A673 (cell line): ENCODE data around the gene LRRC71. TPM values are rescaled to one million over a fixed set of nuclear protein-coding genes. Genes with fewer than 3 reads are reported as not detected.

ENCODE experiments used
- BruUV-seq: library from RNA; stranded (reverse); fragments of 400-500 nt; replicated peaks from 2 replicates; lab custom pipeline; 2021; lab: Mats Ljungman, UMichigan
- CTCF ChIA-PET: fragments of 300-600 bp; sonication (Branson Sonifier 250); formaldehyde crosslinking; loops from one replicate; lab custom pipeline; 2022; ENCODE audit warnings: antibody characterized with exemption; lab: Charles Lee
- POLR2A ChIA-PET: fragments of 300-600 bp; sonication (Branson Sonifier 250); formaldehyde crosslinking; loops from one replicate; lab custom pipeline; 2022; ENCODE audit warnings: antibody characterized with exemption; ENCODE audit not compliant: low non-redundant PET; lab: Charles Lee
- DNase-seq: peaks from one replicate; pipeline ENCODE4 v3.0.0-alpha.2; 2015; ENCODE audit warnings: low spot score
- H3K27ac ChIP-seq: fragments of 200-600 bp; sonication (generic); 2 replicates; pipeline ENCODE4 v1.5.1; 2016; ENCODE audit warnings: mixed run types, low read depth, mild to moderate bottlenecking, mixed read lengths, antibody characterized with exemption, low read length; ENCODE audit not compliant: poor library complexity, severe bottlenecking
- H3K27me3 ChIP-seq: fragments of 200-600 bp; sonication (generic); replicated peaks from 2 replicates; pipeline ENCODE4 v1.6.1; 2017; ENCODE audit warnings: mixed run types, low read depth, mild to moderate bottlenecking, mixed read lengths, antibody characterized with exemption, low read length; ENCODE audit not compliant: insufficient read depth, poor library complexity
- H3K36me3 ChIP-seq: fragments of 200-600 bp; sonication (generic); 2 replicates; pipeline ENCODE4 v1.6.1; 2016; ENCODE audit warnings: mixed run types, mild to moderate bottlenecking, mixed read lengths, antibody characterized with exemption, low read length; ENCODE audit not compliant: insufficient read depth, poor library complexity, severe bottlenecking
- H3K4me1 ChIP-seq: fragments of 200-600 bp; sonication (generic); 2 replicates; pipeline ENCODE4 v1.6.1; 2017; ENCODE audit warnings: mixed run types, mild to moderate bottlenecking, mixed read lengths, antibody characterized with exemption, low read length; ENCODE audit not compliant: insufficient read depth, poor library complexity, severe bottlenecking
- H3K4me3 ChIP-seq: fragments of 200-600 bp; sonication (generic); 2 replicates; pipeline ENCODE4 v1.5.1; 2016; ENCODE audit warnings: low read depth, mixed run types, mild to moderate bottlenecking, mixed read lengths, low read length; ENCODE audit not compliant: poor library complexity, severe bottlenecking
- H3K9me3 ChIP-seq: fragments of 200-600 bp; sonication (generic); 2 replicates; pipeline ENCODE4 v1.6.1; 2016; ENCODE audit warnings: mixed run types, low read depth, mild to moderate bottlenecking, mixed read lengths, antibody characterized with exemption, low read length; ENCODE audit not compliant: poor library complexity, severe bottlenecking
- CTCF ChIP-seq: fragments of 300-800, 200-600 bp; sonication (generic); conservative IDR thresholded peaks from 2 replicates; pipeline ENCODE4 v1.5.1; 2017; ENCODE audit warnings: low read depth, mild to moderate bottlenecking, antibody characterized with exemption, low read length, moderate library complexity, mixed read lengths
- EZH2 ChIP-seq: fragments of 200-600 bp; sonication (generic); IDR thresholded peaks from 2 replicates; pipeline ENCODE4 v1.6.1; 2017; ENCODE audit warnings: borderline replicate concordance, low read depth, mild to moderate bottlenecking, mixed read lengths, antibody characterized with exemption, low read length; ENCODE audit not compliant: poor library complexity, severe bottlenecking
- intact Hi-C: fragments of 100-400 bp; cut with micrococcal nuclease; formaldehyde crosslinking; loops from one replicate; pipeline ENCODE4 v1.10.0; 2022; ENCODE audit not compliant: unreplicated experiment
- total RNA-seq: library from RNA; stranded (reverse); gene quantifications from 2 replicates; pipeline ENCODE4 v1.2.3, GENCODE V29; 2021

LRRC71 gene
- total RNA-seq, 1 experiment from 2014 or later: not detected

- ChIA-PET CTCF (no interaction called here), POLR2A (no interaction called here)
- intact Hi-C loops: no loop called here
- Histone ChIP-seq H3K9me3 (no peaks in the 10 kb centered on the region), H3K27me3 (no peaks in the 10 kb centered on the region), H3K36me3 (peaks cover 9% of the 10 kb centered on the region), H3K4me1 (no peaks in the 10 kb centered on the region), H3K27ac (no peak overlapping the region), H3K4me3 (no peak overlapping the region)
- BruUV-seq: no TSS peak
- no peak for DNase-seq
- no peak for TF ChIP-seq CTCF
- no peak for TF ChIP-seq EZH2
Measured at GRCh38 chr1:156947818-156948525, 27.5 kb downstream of the LRRC71 start.

- BruUV-seq: no TSS peak
- intact Hi-C loops: no loop called here
- H3K4me1 ChIP-seq: no peaks in the 10 kb centered on the region
- CTCF ChIA-PET: interaction anchor here (1.0 kb wide), 1 partner anchor 21 kb away, joined by 3 read pairs; no protein-coding TSS in a partner anchor
- H3K4me3 ChIP-seq: no peak overlapping the region
- peak; percentile 31; the same call in 1 of the 2 replicates for TF ChIP-seq CTCF
- TF ChIP-seq EZH2: no peak
- DNase-seq: no peak
- H3K36me3 ChIP-seq: peaks cover 9% of the 10 kb centered on the region
- H3K9me3 ChIP-seq: no peaks in the 10 kb centered on the region
- POLR2A ChIA-PET: no interaction called here
- no peaks in the 10 kb centered on the region for H3K27me3 ChIP-seq
- H3K27ac ChIP-seq: no peak overlapping the region
Measured at GRCh38 chr1:156948708-156949107, 28.3 kb downstream of the LRRC71 start.

- CTCF ChIA-PET: interaction anchor here (1.0 kb wide), 1 partner anchor 21 kb away, joined by 3 read pairs; no protein-coding TSS in a partner anchor
- intact Hi-C loops: no loop called here
- BruUV-seq: no TSS peak
- Histone ChIP-seq H3K9me3 (no peaks in the 10 kb centered on the region), H3K4me3 (no peak overlapping the region), H3K4me1 (no peaks in the 10 kb centered on the region), H3K36me3 (peaks cover 9% of the 10 kb centered on the region), H3K27ac (no peak overlapping the region), H3K27me3 (no peaks in the 10 kb centered on the region)
- POLR2A ChIA-PET: no interaction called here
- no peak for DNase-seq
- TF ChIP-seq EZH2: no peak
- no peak for TF ChIP-seq CTCF
Measured at GRCh38 chr1:156949127-156949526, 28.7 kb downstream of the LRRC71 start.
